Kidney (tissue), 14 donors: ENCODE results near the gene LRRC53. TPM values are rescaled to one million over a fixed set of nuclear protein-coding genes. Genes with fewer than 3 reads are reported as not detected.

Source experiments
- DNase-seq, 5 donors: peaks; one replicate each; pipeline ENCODE4 v3.0.0-alpha.2; 2013 to 2020
- FAIRE-seq: peaks from 2 replicates; lab custom pipeline; 2012; peaks lifted over from hg19 to GRCh38; lab: Jason Lieb, UNC
- H3K27ac ChIP-seq, 2 donors: one replicate each; pipeline ENCODE4 v1.7.0; 2013; ENCODE audit warnings: low read depth in 2 of 2, low read length in 2 of 2, inconsistent platforms in 1 of 2
- H3K27me3 ChIP-seq: one replicate; pipeline ENCODE4 v1.7.1; 2013; ENCODE audit warnings: low read length, inconsistent platforms; ENCODE audit not compliant: control insufficient read depth, insufficient read depth
- H3K36me3 ChIP-seq, 3 donors: one replicate each; pipeline versions ENCODE4 v1.7.0 to v1.7.1; 2013; ENCODE audit warnings: low read length in 3 of 3, control low read depth in 1 of 3, inconsistent platforms in 1 of 3; ENCODE audit not compliant: insufficient read depth in 3 of 3, control insufficient read depth in 2 of 3
- H3K4me1 ChIP-seq, 3 donors: one replicate each; pipeline versions ENCODE4 v1.7.0 to v1.7.1; 2013; ENCODE audit warnings: low read length in 3 of 3, inconsistent platforms in 1 of 3, low read depth in 1 of 3; ENCODE audit not compliant: control insufficient read depth in 2 of 3, insufficient read depth in 2 of 3
- H3K4me3 ChIP-seq, 3 donors: one replicate each; pipeline versions ENCODE4 v1.7.0 to v1.8.1; 2013; ENCODE audit warnings: low read length in 3 of 3, control low read depth in 1 of 3, inconsistent platforms in 1 of 3
- H3K9ac ChIP-seq, 3 donors: one replicate each; pipeline versions ENCODE4 v1.7.0 to v1.7.1; 2013; ENCODE audit warnings: low read length in 3 of 3, control low read depth in 1 of 3, inconsistent platforms in 1 of 3
- H3K9me3 ChIP-seq, 3 donors: one replicate each; pipeline versions ENCODE4 v1.7.0 to v1.7.1; 2013; ENCODE audit warnings: low read length in 3 of 3, control low read depth in 1 of 3, inconsistent platforms in 1 of 3; ENCODE audit not compliant: control insufficient read depth in 2 of 3, insufficient read depth in 1 of 3
- intact Hi-C: fragments of 100-400 bp; cut with DNase I; formaldehyde crosslinking; loops from one replicate; pipeline ENCODE4 v1.11.1; 2022
- polyA plus RNA-seq: library from polyadenylated mRNA; stranded (reverse); fragments of 350-450 nt; fragmentation: Illumina TruSeq; extraction: RNeasy Lipid Tissue Mini Kit (QIAGEN cat#74804); gene quantifications from one replicate; pipeline ENCODE4 v1.2.3, GENCODE V29; 2014; ENCODE audit warnings: low read depth, low replicate concordance; ENCODE audit not compliant: insufficient read depth
- total RNA-seq: library from RNA; stranded (reverse); fragmentation: NEBNext Ultra II Directional; extraction: Animal tissue kit (Norgen Biotek cat#: 25700); gene quantifications from one replicate; pipeline ENCODE4 v1.2.1, GENCODE V29; 2021
- TF ChIP-seq, protein P1 (sequence below): IDR thresholded peaks from 3 replicates; pipeline ENCODE4 v1.5.1; 2012; ENCODE audit warnings: mild to moderate bottlenecking, moderate library complexity, borderline replicate concordance; ENCODE audit not compliant: insufficient read depth; ENCODE audit errors: extremely low read depth
- donor health status: control.
- donor health status: control.
- donor health status: control.
- donor health status: control.
- donor health status: control.
- donor health status: DM: yes; HTN: yes; CAD: no.
- donor health status: Normal renal cell carcinoma (clear cell type).

The LRRC53 gene
- total and polyA plus RNA-seq, 2 donors from 2014 or later: not detected

DNA sequence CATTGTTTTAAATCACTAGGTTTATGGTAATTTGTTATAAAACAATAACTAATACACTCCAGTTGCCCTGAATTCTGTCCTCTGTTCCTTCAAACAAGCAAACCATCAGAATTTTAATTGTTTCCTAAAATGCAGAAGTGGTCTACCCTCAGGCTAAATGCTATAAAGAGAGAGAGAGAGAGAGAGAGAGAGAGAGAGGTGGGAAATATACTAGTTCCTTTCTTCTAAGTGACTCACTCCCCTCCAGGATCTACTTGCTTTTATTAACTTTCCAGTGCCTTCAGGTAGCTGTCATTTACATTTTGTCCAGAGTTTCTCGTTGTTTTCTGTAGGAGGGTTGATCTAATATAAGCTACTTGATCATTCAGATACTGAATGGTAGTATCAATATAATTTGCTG, 26.4 kb downstream of the LRRC53 start:
- no peaks in the 10 kb centered on the region for H3K4me1 ChIP-seq
- TF ChIP-seq, protein P1, sequence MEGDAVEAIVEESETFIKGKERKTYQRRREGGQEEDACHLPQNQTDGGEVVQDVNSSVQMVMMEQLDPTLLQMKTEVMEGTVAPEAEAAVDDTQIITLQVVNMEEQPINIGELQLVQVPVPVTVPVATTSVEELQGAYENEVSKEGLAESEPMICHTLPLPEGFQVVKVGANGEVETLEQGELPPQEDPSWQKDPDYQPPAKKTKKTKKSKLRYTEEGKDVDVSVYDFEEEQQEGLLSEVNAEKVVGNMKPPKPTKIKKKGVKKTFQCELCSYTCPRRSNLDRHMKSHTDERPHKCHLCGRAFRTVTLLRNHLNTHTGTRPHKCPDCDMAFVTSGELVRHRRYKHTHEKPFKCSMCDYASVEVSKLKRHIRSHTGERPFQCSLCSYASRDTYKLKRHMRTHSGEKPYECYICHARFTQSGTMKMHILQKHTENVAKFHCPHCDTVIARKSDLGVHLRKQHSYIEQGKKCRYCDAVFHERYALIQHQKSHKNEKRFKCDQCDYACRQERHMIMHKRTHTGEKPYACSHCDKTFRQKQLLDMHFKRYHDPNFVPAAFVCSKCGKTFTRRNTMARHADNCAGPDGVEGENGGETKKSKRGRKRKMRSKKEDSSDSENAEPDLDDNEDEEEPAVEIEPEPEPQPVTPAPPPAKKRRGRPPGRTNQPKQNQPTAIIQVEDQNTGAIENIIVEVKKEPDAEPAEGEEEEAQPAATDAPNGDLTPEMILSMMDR: no peak
- intact Hi-C loops: no loop called here

DNA sequence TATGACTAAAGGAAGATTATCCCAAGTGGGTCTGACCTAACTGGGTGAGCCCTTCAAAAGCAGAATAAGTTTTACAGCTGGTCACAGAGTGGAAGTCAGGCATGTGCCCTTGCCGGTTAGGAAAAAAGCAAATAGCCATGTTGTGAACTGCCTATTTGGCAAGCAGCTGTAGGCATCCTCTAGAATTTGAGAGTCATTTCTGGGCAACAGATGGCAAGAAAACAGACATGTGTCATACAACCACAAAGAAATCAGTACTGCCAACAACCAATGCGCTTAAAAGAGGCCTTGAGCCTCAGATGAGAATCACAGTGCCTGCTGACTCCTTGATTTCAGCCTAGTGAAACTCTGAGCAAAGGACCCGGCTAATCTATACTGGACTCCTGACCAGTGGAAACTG, 26.8 kb downstream of the LRRC53 start:
- intact Hi-C loops: no loop called here
- Histone ChIP-seq H3K4me1 (no peaks in the 10 kb centered on the region), H3K36me3 (no peaks in the 10 kb centered on the region), H3K9me3 (no peaks in the 10 kb centered on the region), H3K4me3 (no peak overlapping the region), H3K9ac (no peak overlapping the region), H3K27me3 (no peaks in the 10 kb centered on the region), H3K27ac (no peak overlapping the region)
- TF ChIP-seq, protein P1: no peak
- DNase-seq (no peak), FAIRE-seq (no peak)

More for the DNA sequence above, 26.4 kb downstream of the LRRC53 start:
- H3K27ac ChIP-seq: no peak overlapping the region
- no peak overlapping the region for H3K9ac ChIP-seq
- no peak overlapping the region for H3K4me3 ChIP-seq
- H3K36me3 ChIP-seq: no peaks in the 10 kb centered on the region
- DNase-seq: no peak
- no peak for FAIRE-seq
- no peaks in the 10 kb centered on the region for H3K9me3 ChIP-seq
- no peaks in the 10 kb centered on the region for H3K27me3 ChIP-seq

DNA sequence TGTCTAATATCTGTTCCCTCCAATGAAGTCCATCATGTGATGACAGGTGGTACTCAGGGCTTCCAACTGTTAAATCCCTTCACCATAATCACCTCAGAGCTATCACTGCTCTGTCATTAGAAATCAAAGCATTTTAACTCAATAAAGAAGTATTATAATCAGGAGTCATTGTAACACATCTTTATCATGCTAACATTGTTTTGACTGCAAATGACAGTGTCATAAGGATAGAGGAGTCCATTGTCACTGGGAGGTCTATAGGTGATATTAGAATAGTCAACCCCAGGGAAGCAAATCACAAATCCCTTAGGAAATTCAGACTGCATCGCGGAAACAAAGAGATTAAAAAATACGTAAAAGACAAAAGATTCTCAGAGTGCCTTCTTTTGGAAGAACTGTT, 30.8 kb downstream of the LRRC53 start:
- intact Hi-C loops: no loop called here

More for the DNA sequence above, 30.8 kb downstream of the LRRC53 start:
- H3K4me1 ChIP-seq: no peaks in the 10 kb centered on the region
- H3K36me3 ChIP-seq: no peaks in the 10 kb centered on the region
- H3K4me3 ChIP-seq: no peak overlapping the region
- TF ChIP-seq, protein P1: no peak
- no peaks in the 10 kb centered on the region for H3K9me3 ChIP-seq
- no peak overlapping the region for H3K27ac ChIP-seq
- DNase-seq (no peak), FAIRE-seq (no peak)
- H3K9ac ChIP-seq: no peak overlapping the region
- H3K27me3 ChIP-seq: no peaks in the 10 kb centered on the region
